ENCODE data around the gene ROR2. TPM values are rescaled to one million over a fixed set of nuclear protein-coding genes. Genes with fewer than 3 reads are reported as not detected.

Gene ROR2
- total RNA-seq, 4 donors from 2014 or later: 4.2 to 23.2 (median 11.2) TPM

DNA sequence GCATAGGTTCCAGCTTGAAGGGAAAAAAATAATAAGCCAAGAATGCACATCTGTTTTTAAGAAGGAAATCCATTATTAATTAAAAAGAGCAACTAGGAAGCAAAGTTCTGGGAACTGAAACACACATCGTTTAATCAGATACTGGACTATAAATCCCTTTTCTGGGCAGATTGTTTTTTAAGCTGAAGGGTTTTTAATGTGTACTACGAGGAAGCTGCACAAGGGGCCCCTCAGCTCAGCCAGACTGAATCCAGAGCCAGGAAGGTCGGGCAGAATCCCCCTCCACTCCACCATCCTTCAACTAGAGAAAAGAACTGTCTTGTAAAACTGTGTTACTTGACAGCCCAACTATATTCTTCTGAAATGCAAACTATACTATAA, 49.2 kb downstream of the ROR2 start:
- H3K27ac ChIP-seq: peak overlapping the region; percentile 51 to 78 (median 73)
- no peak for TF ChIP-seq POLR2AphosphoS5 (IDR thresholded peaks at IDR 0.05)
- no peak for TF ChIP-seq CTCF (IDR thresholded peaks at IDR 0.05)
- TF ChIP-seq EP300 (IDR thresholded peaks at IDR 0.05; ENCODE audit: low read depth): no peak
- no peak for TF ChIP-seq POLR2A (IDR thresholded peaks at IDR 0.05)
- in situ Hi-C loops (cut with MboI; ENCODE audit: low pct_ligation_motif_present in 1 of 4, low pct_unique_long_range_greater_than_20kb in 1 of 4, low sequenced_read_pairs in 3 of 4): no loop called here
- H3K4me3 ChIP-seq: no peak overlapping the region
- peaks cover 34 to 72% (median 48%) of the 10 kb centered on the region in 4 donors for H3K4me1 ChIP-seq
- no peaks in the 10 kb centered on the region for H3K9me3 ChIP-seq
- WGBS, 2 donors (ENCODE audit: low coverage in 1 of 2): 32 to 42% methylated on average over 2 to 3 of the region's 3 CpGs
- intact Hi-C loops (cut with DNase I; ENCODE audit: low total_unique reads): no loop called here
- H3K36me3 ChIP-seq: no peaks in the 10 kb centered on the region
- H3K27me3 ChIP-seq: no peaks in the 10 kb centered on the region
- no peak for DNase-seq

GRCh38 chr9:91900055-91900796, 49.8 kb downstream of the ROR2 start:
- Histone ChIP-seq H3K4me1 (peaks cover 34 to 69% (median 48%) of the 10 kb centered on the region in 4 donors), H3K27me3 (no peaks in the 10 kb centered on the region), H3K27ac (peak overlapping the region; percentile 51 to 78 (median 73)), H3K4me3 (no peak overlapping the region), H3K36me3 (no peaks in the 10 kb centered on the region), H3K9me3 (no peaks in the 10 kb centered on the region)
- DNase-seq: no peak
- intact Hi-C loops (cut with DNase I; ENCODE audit: low total_unique reads): no loop called here
- in situ Hi-C loops (cut with MboI; ENCODE audit: low pct_ligation_motif_present in 1 of 4, low pct_unique_long_range_greater_than_20kb in 1 of 4, low sequenced_read_pairs in 3 of 4): no loop called here
- WGBS, 2 donors (ENCODE audit: low coverage in 1 of 2): 54 to 56% methylated on average over 4 to 27 of the region's 32 CpGs
- TF ChIP-seq CTCF (IDR thresholded peaks at IDR 0.05) (no peak), POLR2AphosphoS5 (IDR thresholded peaks at IDR 0.05) (peak in 1 of 3 donors; percentile 12)

DNA sequence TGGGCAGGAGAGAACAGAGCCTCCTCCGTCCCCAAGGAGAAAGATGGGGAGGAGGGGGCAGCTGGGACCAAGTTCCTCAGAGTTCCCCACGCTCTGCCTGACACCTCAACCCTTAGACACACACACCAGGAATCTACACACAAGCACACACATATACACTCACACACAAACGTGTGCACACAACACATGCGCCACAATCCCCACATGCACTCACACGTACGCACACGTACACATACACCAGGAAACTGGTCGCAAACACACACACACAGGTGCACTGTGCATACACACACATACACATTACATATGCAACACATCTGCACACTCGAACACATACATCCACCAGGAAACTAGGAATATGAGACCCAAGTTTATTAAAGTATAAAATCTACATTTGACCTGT, 50.4 kb downstream of the ROR2 start:
- WGBS, 2 donors (ENCODE audit: low coverage in 1 of 2): 61 to 84% methylated on average over 3 to 9 of the region's 9 CpGs
- Histone ChIP-seq H3K4me1 (peaks cover 34 to 69% (median 48%) of the 10 kb centered on the region in 4 donors), H3K27ac (peak overlapping the region; percentile 51 to 78 (median 73)), H3K9me3 (no peaks in the 10 kb centered on the region), H3K4me3 (no peak overlapping the region), H3K36me3 (no peaks in the 10 kb centered on the region), H3K27me3 (no peaks in the 10 kb centered on the region)
- no peak for DNase-seq
- intact Hi-C loops (cut with DNase I; ENCODE audit: low total_unique reads) (loop anchor here (5.0 to 10.0 kb wide), 3 partner anchors 45 to 117 kb away; no protein-coding TSS in a partner anchor), in situ Hi-C loops (cut with MboI; ENCODE audit: low pct_ligation_motif_present in 1 of 4, low pct_unique_long_range_greater_than_20kb in 1 of 4, low sequenced_read_pairs in 3 of 4) (no loop called here)
- TF ChIP-seq CTCF (IDR thresholded peaks at IDR 0.05): no peak
- no peak for TF ChIP-seq EP300 (IDR thresholded peaks at IDR 0.05; ENCODE audit: low read depth)
- no peak for TF ChIP-seq POLR2A (IDR thresholded peaks at IDR 0.05)
- no peak for TF ChIP-seq POLR2AphosphoS5 (IDR thresholded peaks at IDR 0.05)

- no peak for DNase-seq
- TF ChIP-seq EP300 (IDR thresholded peaks at IDR 0.05; ENCODE audit: low read depth) (no peak), CTCF (IDR thresholded peaks at IDR 0.05) (no peak), POLR2A (IDR thresholded peaks at IDR 0.05) (no peak), POLR2AphosphoS5 (IDR thresholded peaks at IDR 0.05) (no peak)
- H3K4me1 ChIP-seq: peaks cover 34 to 69% (median 48%) of the 10 kb centered on the region in 4 donors
Measured at GRCh38 chr9:91899219-91899563, 50.8 kb downstream of the ROR2 start.

More at GRCh38 chr9:91899219-91899563, 50.8 kb downstream of the ROR2 start:
- Histone ChIP-seq H3K36me3 (no peaks in the 10 kb centered on the region), H3K9me3 (no peaks in the 10 kb centered on the region), H3K27me3 (no peaks in the 10 kb centered on the region), H3K4me3 (no peak overlapping the region), H3K27ac (peak overlapping the region; percentile 51 to 78 (median 73))
- WGBS, 2 donors (ENCODE audit: low coverage in 1 of 2): 78% methylated on average over 2 of the region's 2 CpGs; no CpG with 5 or more reads in 1 of the 2 donors
- intact Hi-C loops (cut with DNase I; ENCODE audit: low total_unique reads): loop anchor here (5.0 to 10.0 kb wide), 3 partner anchors 46 to 117 kb away; no protein-coding TSS in a partner anchor
- in situ Hi-C loops (cut with MboI; ENCODE audit: low pct_ligation_motif_present in 1 of 4, low pct_unique_long_range_greater_than_20kb in 1 of 4, low sequenced_read_pairs in 3 of 4): no loop called here
